K562 (cell line): ENCODE data around the gene ATP9A. TPM values are rescaled to one million over a fixed set of nuclear protein-coding genes. Genes with fewer than 3 reads are reported as not detected.

Experiments
- ATAC-seq: fragments of 200-7000 bp; cut with Tn5 transposase; 3 replicates; pipeline ENCODE4 v1.9.1; 2020; ENCODE audit warnings: moderate library complexity
- BruUV-seq: library from RNA; stranded (reverse); fragments of 400-500 nt; replicated peaks from 2 replicates; lab custom pipeline; 2021; lab: Mats Ljungman, UMichigan
- CTCF ChIA-PET: fragments of 300-600 bp; formaldehyde crosslinking; extraction: SDS; loops from one replicate; lab custom pipeline; 2021; ENCODE audit warnings: low intra/inter-chr PET ratio; lab: Yijun Ruan, JAX
- POLR2A ChIA-PET: fragments of 300-600, 350-650 bp; sonication (Branson Sonifier 250); formaldehyde crosslinking; extraction: SDS; loops from one replicate; lab custom pipeline; 2021; ENCODE audit warnings: antibody characterized with exemption, inconsistent platforms; lab: Yijun Ruan, JAX
- DNase-seq, 4 experiments: peaks; one replicate each; pipeline versions ENCODE4 v3.0.0 to v3.0.0-alpha.2; 2011 to 2018; ENCODE audit warnings: low spot score in 3 of 4, mixed read lengths in 3 of 4; ENCODE audit errors: extremely low read depth in 1 of 4
- FAIRE-seq: peaks from 2 replicates; lab custom pipeline; 2011; peaks lifted over from hg19 to GRCh38; lab: Jason Lieb, UNC
- H2AFZ ChIP-seq: 2 replicates; pipeline ENCODE4 v1.6.0; 2011; ENCODE audit warnings: low read depth, low read length, control low read depth, inconsistent platforms
- H3K27ac ChIP-seq: fragments of 200-600 bp; 3 replicates; pipeline ENCODE4 v1.8.0; 2011; ENCODE audit warnings: low read depth, mild to moderate bottlenecking, control low read depth, inconsistent platforms, low read length, moderate library complexity, mixed read lengths; ENCODE audit errors: extremely low read depth
- H3K27me3 ChIP-seq, 2 experiments: fragments of 300-600 bp in 1 of 2; 2 replicates in 1 of 2; 3 replicates in 1 of 2; pipeline versions ENCODE4 v1.6.0 to v1.8.0; 2011; ENCODE audit warnings: inconsistent platforms in 2 of 2, low read length in 2 of 2, mild to moderate bottlenecking in 1 of 2, mixed read lengths in 1 of 2, moderate library complexity in 1 of 2; ENCODE audit not compliant: control insufficient read depth in 2 of 2, insufficient read depth in 2 of 2
- H3K36me3 ChIP-seq: fragments of 300-600 bp; 3 replicates; pipeline ENCODE4 v1.8.0; 2011; ENCODE audit warnings: mild to moderate bottlenecking, low read length, inconsistent platforms; ENCODE audit not compliant: control insufficient read depth, insufficient read depth
- H3K4me1 ChIP-seq, 2 experiments: fragments of 200-600 bp in 1 of 2; replicated peaks in 1 of 2; 2 replicates in 1 of 2; 3 replicates in 1 of 2; pipeline versions ENCODE4 v1.5.1 to v1.8.0; 2011; ENCODE audit warnings: inconsistent platforms in 2 of 2, low read length in 2 of 2, mild to moderate bottlenecking in 1 of 2, mixed read lengths in 1 of 2, moderate library complexity in 1 of 2; ENCODE audit not compliant: control insufficient read depth in 2 of 2, insufficient read depth in 2 of 2
- H3K4me2 ChIP-seq: 2 replicates; pipeline ENCODE4 v1.6.1; 2011; ENCODE audit warnings: low read length, control low read depth, inconsistent platforms, mixed read lengths; ENCODE audit not compliant: insufficient read depth
- H3K4me3 ChIP-seq: fragments of 200-600 bp; sonication (generic), shearing (Covaris generic); 2 replicates; pipeline ENCODE4 v1.5.1; 2016; ENCODE audit warnings: control low read depth, inconsistent platforms
- H3K79me2 ChIP-seq: fragments of 200-600 bp; 3 replicates; pipeline ENCODE4 v1.8.0; 2011; ENCODE audit warnings: low read length, inconsistent platforms; ENCODE audit not compliant: control insufficient read depth, insufficient read depth
- H3K9ac ChIP-seq, 2 experiments: 2 replicates each; pipeline versions ENCODE4 v1.6.0 to v1.6.1; 2011; ENCODE audit warnings: low read depth in 2 of 2, low read length in 2 of 2, control low read depth in 1 of 2, inconsistent platforms in 1 of 2, mild to moderate bottlenecking in 1 of 2, mixed read lengths in 1 of 2; ENCODE audit not compliant: insufficient read depth in 1 of 2
- H3K9me1 ChIP-seq: one replicate; pipeline ENCODE4 v1.6.0; 2011; ENCODE audit warnings: inconsistent platforms, mild to moderate bottlenecking, low read length, moderate library complexity; ENCODE audit not compliant: control insufficient read depth, insufficient read depth
- H3K9me3 ChIP-seq: replicated peaks from 2 replicates; pipeline ENCODE4 v1.5.1; 2011; ENCODE audit warnings: low read depth, low read length, inconsistent platforms; ENCODE audit not compliant: control insufficient read depth, insufficient read depth
- H4K20me1 ChIP-seq: replicated peaks from 2 replicates; pipeline ENCODE4 v1.6.1; 2011; ENCODE audit warnings: low read length, inconsistent platforms, mixed read lengths; ENCODE audit not compliant: control insufficient read depth, insufficient read depth
- ADNP ChIP-seq: fragments of 200-800 bp; sonication (Bioruptor generic); IDR thresholded peaks from 2 replicates; pipeline ENCODE4 v1.6.1; 2016; ENCODE audit warnings: missing genetic modification characterization, missing compliant biosample characterization
- BACH1 ChIP-seq: fragments of 200-800 bp; sonication (Bioruptor generic); IDR thresholded peaks from 2 replicates; pipeline ENCODE4 v1.6.1; 2016; ENCODE audit warnings: missing genetic modification characterization, missing compliant biosample characterization
- CC2D1A ChIP-seq: fragments of 450-650 bp; IDR thresholded peaks from 2 replicates; pipeline ENCODE4 v1.6.1; 2017; ENCODE audit warnings: mild to moderate bottlenecking
- CREB3L1 ChIP-seq: fragments of 450-650 bp; IDR thresholded peaks from 2 replicates; pipeline ENCODE4 v1.6.1; 2014; ENCODE audit warnings: low read depth, mild to moderate bottlenecking, moderate library complexity, borderline replicate concordance
- DPF2 ChIP-seq: fragments of 450-650 bp; IDR thresholded peaks from 2 replicates; pipeline ENCODE4 v1.6.1; 2016
- ESRRA ChIP-seq: fragments of 450-650 bp; IDR thresholded peaks from 2 replicates; pipeline ENCODE4 v1.6.1; 2014; ENCODE audit warnings: low read depth, mild to moderate bottlenecking, moderate library complexity, borderline replicate concordance
- ETS2 ChIP-seq: IDR thresholded peaks from 2 replicates; pipeline ENCODE4 v1.6.1; 2016; ENCODE audit warnings: borderline replicate concordance, missing genetic modification characterization, mild to moderate bottlenecking, moderate library complexity, missing compliant biosample characterization; ENCODE audit not compliant: poor library complexity, severe bottlenecking
- HES1 ChIP-seq: fragments of 450-650 bp; IDR thresholded peaks from 2 replicates; pipeline ENCODE4 v1.6.1; 2016; ENCODE audit warnings: low read depth, mild to moderate bottlenecking, moderate library complexity
- HMGN3 ChIP-seq: IDR thresholded peaks from 2 replicates; pipeline ENCODE4 v1.6.1; 2011; ENCODE audit warnings: borderline replicate concordance, low read depth, mild to moderate bottlenecking, mixed read lengths, low read length; ENCODE audit not compliant: insufficient read length; ENCODE audit errors: extremely low read depth
- ILK ChIP-seq: fragments of 450-650 bp; IDR thresholded peaks from 2 replicates; pipeline ENCODE4 v1.6.1; 2016; ENCODE audit warnings: missing genetic modification characterization, low read depth, mild to moderate bottlenecking, missing compliant biosample characterization, moderate library complexity, borderline replicate concordance
- MAFG ChIP-seq: fragments of 450-650 bp; conservative IDR thresholded peaks from 2 replicates; pipeline ENCODE4 v1.6.1; 2016; ENCODE audit warnings: missing genetic modification characterization, missing compliant biosample characterization
- MIER1 ChIP-seq: fragments of 450-650 bp; IDR thresholded peaks from 2 replicates; pipeline ENCODE4 v1.6.1; 2016; ENCODE audit warnings: antibody characterized with exemption, mild to moderate bottlenecking, low read depth
- MYC ChIP-seq, 2 experiments: fragments of 250-450 bp in 1 of 2; sonication (Bioruptor Pico) in 1 of 2; IDR thresholded peaks; 2 replicates each; pipeline versions ENCODE4 v1.5.1 to v1.6.1; 2012 to 2021; ENCODE audit warnings: low read depth in 2 of 2, borderline replicate concordance in 1 of 2, improper control_type of control experiment in 1 of 2, low read length in 1 of 2, mild to moderate bottlenecking in 1 of 2, moderate library complexity in 1 of 2
- NFE2L1 ChIP-seq: fragments of 450-650 bp; IDR thresholded peaks from 2 replicates; pipeline ENCODE4 v1.6.1; 2016; ENCODE audit warnings: missing genetic modification characterization, low read depth, mild to moderate bottlenecking, missing compliant biosample characterization, moderate library complexity, borderline replicate concordance
- POLR2AphosphoS5 ChIP-seq: IDR thresholded peaks from 2 replicates; pipeline ENCODE4 v1.6.1; 2011; ENCODE audit warnings: mild to moderate bottlenecking, low read depth, low read length, moderate library complexity; ENCODE audit not compliant: control insufficient read depth, insufficient read depth
- RFX5 ChIP-seq: IDR thresholded peaks from 2 replicates; pipeline ENCODE4 v1.6.1; 2011; ENCODE audit warnings: low read depth, mild to moderate bottlenecking, improper control_type of control experiment, low read length
- SOX6 ChIP-seq: fragments of 450-650 bp; IDR thresholded peaks from 2 replicates; pipeline ENCODE4 v1.6.1; 2014; ENCODE audit warnings: mild to moderate bottlenecking
- TRIM24 ChIP-seq, 2 experiments: fragments of 450-650 bp; IDR thresholded peaks; 2 replicates each; pipeline ENCODE4 v1.6.1; 2016
- ZBTB17 ChIP-seq: fragments of 450-650 bp; formaldehyde crosslinking; IDR thresholded peaks from 2 replicates; pipeline ENCODE4 v1.4.0; 2020; ENCODE audit warnings: mild to moderate bottlenecking
- WGBS: fragments of 100-300 bp; shearing (Covaris generic); methylation state at CpG from one replicate; pipeline ENCODE4 v1.1.6; 2016; ENCODE audit warnings: low coverage, mixed read lengths; ENCODE audit not compliant: insufficient coverage; ENCODE audit errors: missing lambda C conversion rate; 5-methylcytosine and 5-hydroxymethylcytosine counted together
- in situ Hi-C: fragments of 300-500 bp; cut with MboI; formaldehyde crosslinking; loops from 4 replicates; pipeline ENCODE4 v1.15.0; 2018; ENCODE audit warnings: inconsistent platforms, mixed read lengths
- intact Hi-C: fragments of 100-400 bp; cut with micrococcal nuclease; formaldehyde crosslinking; loops from 2 replicates; pipeline ENCODE4 v1.14.2; 2022
- polyA plus RNA-seq, 8 experiments: library from polyadenylated mRNA; depleted of rRNA in 4 of 8; stranded (reverse) in 5 of 8; unstranded in 3 of 8; fragments of >200 nt; fragmentation: Nextera tagmentation in 2 of 8; fragmentation: Illumina TruSeq in 1 of 8; extraction: Ambion mirVana in 2 of 8; extraction: Trizol in 1 of 8; gene quantifications; 2 replicates each; pipeline versions ENCODE4 v1.2.1 to v1.2.3, GENCODE V29; 2011 to 2014; ENCODE audit warnings: inconsistent platforms in 1 of 8, missing spikeins in 1 of 8
- total RNA-seq, 7 experiments: library from RNA; depleted of rRNA in 6 of 7; stranded (reverse); fragments of >200 nt in 6 of 7; fragmentation: Illumina TruSeq in 2 of 7; extraction: Trizol in 2 of 7; gene quantifications; 2 replicates each; pipeline versions ENCODE4 v1.2.1 to v1.2.3, GENCODE V29; 2011 to 2021; ENCODE audit warnings: low replicate concordance in 1 of 7

Gene ATP9A
- total and polyA plus RNA-seq, 9 of the 15 experiments (the other 6 are each of a cell fraction or from before 2014, with no cell fraction given): 0.18 to 0.62 (median 0.29) TPM

GRCh38 chr20:51607170-51607569, 161.0 kb downstream of the ATP9A start (continued):
- TF ChIP-seq HES1 (no peak), POLR2AphosphoS5 (no peak), ETS2 (tag) (no peak), NFE2L1 (tag) (no peak), BACH1 (tag) (no peak), DPF2 (no peak)

GRCh38 chr20:51604851-51605250, 163.3 kb downstream of the ATP9A start:
- Histone ChIP-seq H3K4me3 (no peak overlapping the region), H3K4me2 (no peak overlapping the region), H3K79me2 (no peaks in the 10 kb centered on the region), H3K9me1 (no peaks in the 10 kb centered on the region), H4K20me1 (no peaks in the 10 kb centered on the region), H3K9me3 (no peaks in the 10 kb centered on the region), H3K36me3 (no peaks in the 10 kb centered on the region), H2AFZ (no peak overlapping the region), H3K9ac (peak overlapping the region in 1 of 2 experiments; percentile 27; a peak in 1 of 4 replicates), H3K27ac (no peak overlapping the region), H3K4me1 (peaks cover 6 to 8% of the 10 kb centered on the region in 2 experiments; a peak in 4 of 5 replicates), H3K27me3 (peaks cover 18 to 23% of the 10 kb centered on the region in 2 experiments; a peak in 4 of 5 replicates)
- intact Hi-C loops: no loop called here
- no TSS peak for BruUV-seq
- ATAC-seq (no peak), DNase-seq (no peak), FAIRE-seq (no peak)
- in situ Hi-C loops: no loop called here
- POLR2A ChIA-PET: no interaction called here
- 74% methylated on average over 14 of the region's 14 CpGs for WGBS
- CTCF ChIA-PET: no interaction called here
- TF ChIP-seq RFX5 (no peak), TRIM24 (IDR thresholded peaks at IDR 0.05) (no peak), CC2D1A (no peak), SOX6 (no peak), ESRRA (no peak), ZBTB17 (no peak), ADNP (tag) (no peak), CREB3L1 (no peak), MYC (IDR thresholded peaks at IDR 0.05; ENCODE audit: low read depth, low read length) (no peak), MYC (CRISPR knock-in tag; IDR thresholded peaks at IDR 0.05; ENCODE audit: borderline replicate concordance, low read depth) (no peak), MIER1 (no peak), HMGN3 (no peak), ILK (tag) (no peak), MAFG (tag) (no peak)
